GM12878 (cell line): ENCODE results near the gene STK33.

Experiments
- CTCF ChIP-seq, 3 experiments: IDR thresholded peaks in 2 of 3; conservative IDR thresholded peaks in 1 of 3; 2 replicates each; pipeline ENCODE4 v1.5.1; 2011; ENCODE audit warnings: low read depth in 3 of 3, low read length in 3 of 3, mild to moderate bottlenecking in 3 of 3, control low read depth in 2 of 3, moderate library complexity in 2 of 3, inconsistent platforms in 1 of 3, mixed read lengths in 1 of 3; ENCODE audit not compliant: control insufficient read depth in 2 of 3, insufficient read depth in 1 of 3; ENCODE audit errors: extremely low read depth in 1 of 3
- MXI1 ChIP-seq: fragments of 150-350 bp; IDR thresholded peaks from 2 replicates; pipeline ENCODE4 v1.6.1; 2011; ENCODE audit warnings: low read depth, mild to moderate bottlenecking, inconsistent platforms, low read length, improper control_type of control experiment
- TF ChIP-seq, protein P1 (sequence below): IDR thresholded peaks from 2 replicates; pipeline ENCODE4 v1.6.1; 2012; ENCODE audit warnings: low read depth, low read length, improper control_type of control experiment

GRCh38 chr11:8403310-8403709 lies 190.7 kb downstream of the STK33 start:
- TF ChIP-seq, protein P1, sequence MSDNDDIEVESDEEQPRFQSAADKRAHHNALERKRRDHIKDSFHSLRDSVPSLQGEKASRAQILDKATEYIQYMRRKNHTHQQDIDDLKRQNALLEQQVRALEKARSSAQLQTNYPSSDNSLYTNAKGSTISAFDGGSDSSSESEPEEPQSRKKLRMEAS, result no peak
- TF ChIP-seq MXI1 (no peak), CTCF (IDR thresholded peaks at IDR 0.05 in 2 of 3, conservative IDR thresholded peaks at IDR 0.05 in 1 of 3; ENCODE audit: control insufficient read depth in 2 of 3, extremely low read depth in 1 of 3, insufficient read depth in 1 of 3, low read depth in 3 of 3, low read length in 3 of 3) (no peak)
